ENCODE measurements around the gene MTAP. TPM values are rescaled to one million over a fixed set of nuclear protein-coding genes. Genes with fewer than 3 reads are reported as not detected.

MTAP gene
- total RNA-seq, 1 experiment from 2014 or later = not detected

GRCh38 chr9:21812946-21813568 lies 10.6 kb downstream of the MTAP start:
- BruUV-seq (replicated peaks) = no TSS peak
- Mint-ChIP-seq H3K27ac (ENCODE audit: low read depth, unreplicated experiment) (no peak overlapping the region), H3K27me3 (ENCODE audit: insufficient read depth, unreplicated experiment) (no peaks in the 10 kb centered on the region), H3K9me3 (ENCODE audit: unreplicated experiment) (no peaks in the 10 kb centered on the region), H3K4me3 (ENCODE audit: unreplicated experiment) (no peak overlapping the region), H3K36me3 (ENCODE audit: insufficient read depth, unreplicated experiment) (no peaks in the 10 kb centered on the region), H3K4me1 (ENCODE audit: insufficient read depth, unreplicated experiment) (no peaks in the 10 kb centered on the region)
- ChIA-PET POLR2A (no interaction called here), CTCF (no interaction called here)
- TF ChIP-seq, protein P1, sequence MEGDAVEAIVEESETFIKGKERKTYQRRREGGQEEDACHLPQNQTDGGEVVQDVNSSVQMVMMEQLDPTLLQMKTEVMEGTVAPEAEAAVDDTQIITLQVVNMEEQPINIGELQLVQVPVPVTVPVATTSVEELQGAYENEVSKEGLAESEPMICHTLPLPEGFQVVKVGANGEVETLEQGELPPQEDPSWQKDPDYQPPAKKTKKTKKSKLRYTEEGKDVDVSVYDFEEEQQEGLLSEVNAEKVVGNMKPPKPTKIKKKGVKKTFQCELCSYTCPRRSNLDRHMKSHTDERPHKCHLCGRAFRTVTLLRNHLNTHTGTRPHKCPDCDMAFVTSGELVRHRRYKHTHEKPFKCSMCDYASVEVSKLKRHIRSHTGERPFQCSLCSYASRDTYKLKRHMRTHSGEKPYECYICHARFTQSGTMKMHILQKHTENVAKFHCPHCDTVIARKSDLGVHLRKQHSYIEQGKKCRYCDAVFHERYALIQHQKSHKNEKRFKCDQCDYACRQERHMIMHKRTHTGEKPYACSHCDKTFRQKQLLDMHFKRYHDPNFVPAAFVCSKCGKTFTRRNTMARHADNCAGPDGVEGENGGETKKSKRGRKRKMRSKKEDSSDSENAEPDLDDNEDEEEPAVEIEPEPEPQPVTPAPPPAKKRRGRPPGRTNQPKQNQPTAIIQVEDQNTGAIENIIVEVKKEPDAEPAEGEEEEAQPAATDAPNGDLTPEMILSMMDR (IDR thresholded peaks at IDR 0.05; ENCODE audit: unreplicated experiment) = no peak
- no peak for DNase-seq (ENCODE audit: unreplicated experiment)
- intact Hi-C loops (cut with micrococcal nuclease) = no loop called here

GRCh38 chr9:21813575-21814473 lies 11.4 kb downstream of the MTAP start:
- intact Hi-C loops (cut with micrococcal nuclease) = no loop called here
- ChIA-PET CTCF (no interaction called here), POLR2A (no interaction called here)
- TF ChIP-seq, protein P1 (IDR thresholded peaks at IDR 0.05; ENCODE audit: unreplicated experiment) = no peak
- no TSS peak for BruUV-seq (replicated peaks)
- Mint-ChIP-seq H3K36me3 (ENCODE audit: insufficient read depth, unreplicated experiment) (no peaks in the 10 kb centered on the region), H3K9me3 (ENCODE audit: unreplicated experiment) (no peaks in the 10 kb centered on the region), H3K27ac (ENCODE audit: low read depth, unreplicated experiment) (no peak overlapping the region), H3K4me1 (ENCODE audit: insufficient read depth, unreplicated experiment) (no peaks in the 10 kb centered on the region), H3K27me3 (ENCODE audit: insufficient read depth, unreplicated experiment) (no peaks in the 10 kb centered on the region), H3K4me3 (ENCODE audit: unreplicated experiment) (no peak overlapping the region)
- DNase-seq (ENCODE audit: unreplicated experiment) = no peak

DNA sequence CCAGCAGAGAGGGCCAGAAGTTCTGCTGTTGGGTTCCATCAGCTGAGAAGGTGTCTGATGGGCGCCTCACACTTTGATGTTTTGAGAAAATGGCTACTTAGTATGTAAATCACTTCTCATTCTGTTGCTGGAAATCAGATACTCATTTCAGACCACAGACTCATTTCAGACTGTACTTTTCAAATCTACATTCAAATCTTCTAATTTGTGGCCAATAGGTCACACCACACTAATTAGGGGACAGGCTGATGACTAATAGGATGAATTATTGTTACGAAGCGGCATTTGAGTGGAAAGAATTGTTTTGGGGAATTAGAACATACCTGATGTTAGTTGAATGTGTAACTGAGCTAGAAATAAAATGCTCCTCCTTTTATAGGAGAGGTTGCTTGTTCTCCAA lies 13.2 kb downstream of the MTAP start:
- no TSS peak for BruUV-seq (replicated peaks)
- Mint-ChIP-seq H3K4me1 (ENCODE audit: insufficient read depth, unreplicated experiment) (no peaks in the 10 kb centered on the region), H3K4me3 (ENCODE audit: unreplicated experiment) (no peak overlapping the region), H3K9me3 (ENCODE audit: unreplicated experiment) (no peaks in the 10 kb centered on the region), H3K36me3 (ENCODE audit: insufficient read depth, unreplicated experiment) (no peaks in the 10 kb centered on the region), H3K27ac (ENCODE audit: low read depth, unreplicated experiment) (no peak overlapping the region), H3K27me3 (ENCODE audit: insufficient read depth, unreplicated experiment) (no peaks in the 10 kb centered on the region)
- POLR2A ChIA-PET = interaction anchor here (1.2 to 3.7 kb wide), 2 partner anchors 342 to 345 kb away, joined by 3 to 18 read pairs; no protein-coding TSS in a partner anchor
- CTCF ChIA-PET = no interaction called here
- TF ChIP-seq, protein P1 (IDR thresholded peaks at IDR 0.05; ENCODE audit: unreplicated experiment) = no peak
- intact Hi-C loops (cut with micrococcal nuclease) = no loop called here
- DNase-seq (ENCODE audit: unreplicated experiment) = no peak

DNA sequence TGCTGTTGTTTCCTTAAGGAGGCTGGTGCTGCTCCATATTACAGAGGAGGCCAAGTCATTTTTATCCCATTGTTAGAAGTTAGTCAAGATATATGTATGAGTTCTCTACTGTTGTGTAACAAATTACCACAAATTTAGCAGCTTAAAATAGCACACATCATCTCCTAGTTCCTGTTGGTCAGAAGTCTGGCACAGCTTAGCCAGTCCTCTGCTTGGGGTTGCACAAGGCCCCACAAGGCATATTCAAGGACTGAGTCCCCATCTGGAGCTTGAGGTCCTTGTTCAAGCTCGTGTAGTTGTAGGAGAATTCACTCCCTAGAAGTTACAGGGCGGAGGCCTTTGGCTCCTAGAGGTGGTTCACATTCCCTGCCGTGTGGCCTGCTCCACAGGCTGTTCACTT lies 14.7 kb downstream of the MTAP start:
- H3K4me3 Mint-ChIP-seq (ENCODE audit: unreplicated experiment) = no peak overlapping the region
- H3K27ac Mint-ChIP-seq (ENCODE audit: low read depth, unreplicated experiment) = no peak overlapping the region
- H3K36me3 Mint-ChIP-seq (ENCODE audit: insufficient read depth, unreplicated experiment) = peaks cover 3% of the 10 kb centered on the region
- intact Hi-C loops (cut with micrococcal nuclease) = no loop called here
- DNase-seq (ENCODE audit: unreplicated experiment) = peak; percentile 80
- TF ChIP-seq, protein P1 (IDR thresholded peaks at IDR 0.05; ENCODE audit: unreplicated experiment) = no peak
- ChIA-PET POLR2A (interaction anchor here (0.7 to 3.7 kb wide), 2 partner anchors 341 to 395 kb away, joined by 3 to 18 read pairs; no protein-coding TSS in a partner anchor), CTCF (interaction anchor here (0.6 to 1.0 kb wide), 2 partner anchors 355 to 422 kb away, joined by 3 to 5 read pairs; no protein-coding TSS in a partner anchor)
- no peaks in the 10 kb centered on the region for H3K27me3 Mint-ChIP-seq (ENCODE audit: insufficient read depth, unreplicated experiment)
- no TSS peak for BruUV-seq (replicated peaks)
- H3K4me1 Mint-ChIP-seq (ENCODE audit: insufficient read depth, unreplicated experiment) = no peaks in the 10 kb centered on the region
- H3K9me3 Mint-ChIP-seq (ENCODE audit: unreplicated experiment) = no peaks in the 10 kb centered on the region

Measured in MCF 10A (cell line).